Myocyte (in vitro differentiated cells): ENCODE measurements around the gene CDK10. TPM values are rescaled to one million over a fixed set of nuclear protein-coding genes. Genes with fewer than 3 reads are reported as not detected.
A peak's percentile ranks its signal among the peaks of the same experiment; 100 is the strongest.
"Not testable (repeated sequence)": the region's sequence is repeated elsewhere in the genome, so short reads cannot be mapped to it uniquely, and the experiment has no call there.

ENCODE experiments used
- DNase-seq: peaks from one replicate; pipeline ENCODE4 v3.0.0-alpha.2; 2012; ENCODE audit warnings: low read depth
- polyA plus RNA-seq: library from polyadenylated mRNA; unstranded; fragments of >200 nt; gene quantifications from one replicate; pipeline ENCODE4 v1.2.1, GENCODE V29; 2012; ENCODE audit warnings: missing spikeins
- total RNA-seq: library from RNA; depleted of rRNA; stranded (reverse); fragments of >200 nt; gene quantifications from 2 replicates; pipeline ENCODE4 v1.2.3, GENCODE V29; 2014

Gene CDK10, protein sequence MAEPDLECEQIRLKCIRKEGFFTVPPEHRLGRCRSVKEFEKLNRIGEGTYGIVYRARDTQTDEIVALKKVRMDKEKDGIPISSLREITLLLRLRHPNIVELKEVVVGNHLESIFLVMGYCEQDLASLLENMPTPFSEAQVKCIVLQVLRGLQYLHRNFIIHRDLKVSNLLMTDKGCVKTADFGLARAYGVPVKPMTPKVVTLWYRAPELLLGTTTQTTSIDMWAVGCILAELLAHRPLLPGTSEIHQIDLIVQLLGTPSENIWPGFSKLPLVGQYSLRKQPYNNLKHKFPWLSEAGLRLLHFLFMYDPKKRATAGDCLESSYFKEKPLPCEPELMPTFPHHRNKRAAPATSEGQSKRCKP
- 43.3 and 43.6 TPM in 2 replicates for total RNA-seq
- polyA plus RNA-seq, result 105 TPM

DNA sequence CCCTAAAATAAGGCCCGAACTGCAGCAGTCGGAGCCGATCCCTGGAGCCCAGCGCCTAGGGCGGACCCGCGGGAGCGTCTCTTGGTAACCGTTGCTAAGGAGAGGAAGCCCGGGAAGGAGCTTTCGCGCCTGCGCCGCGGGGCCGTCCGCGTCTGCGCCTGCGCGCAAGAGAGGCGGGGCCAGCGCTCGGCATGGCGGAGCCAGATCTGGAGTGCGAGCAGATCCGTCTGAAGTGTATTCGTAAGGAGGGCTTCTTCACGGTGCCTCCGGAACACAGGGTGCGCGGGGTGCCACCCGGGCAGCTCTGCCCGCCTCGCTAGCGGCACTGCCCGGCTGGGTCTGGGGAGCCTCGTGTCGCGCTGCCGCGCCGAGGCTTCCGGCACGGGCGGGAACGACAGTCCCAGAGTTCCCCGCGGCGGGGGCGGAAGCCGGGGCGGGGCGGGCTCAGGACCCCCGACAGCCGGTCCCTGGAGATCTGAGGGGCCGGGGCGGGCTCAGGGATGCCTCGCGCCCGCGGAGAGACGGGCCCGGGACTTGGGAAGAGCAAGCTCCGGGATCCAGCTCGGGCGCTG, at the start of gene CDK10:
CDK10 (plus strand) TSS at position 170 of the 572 bp plus-strand sequence; CDS start at position 192, 22 bp downstream.
- DNase-seq, result peak; percentile 88

DNA sequence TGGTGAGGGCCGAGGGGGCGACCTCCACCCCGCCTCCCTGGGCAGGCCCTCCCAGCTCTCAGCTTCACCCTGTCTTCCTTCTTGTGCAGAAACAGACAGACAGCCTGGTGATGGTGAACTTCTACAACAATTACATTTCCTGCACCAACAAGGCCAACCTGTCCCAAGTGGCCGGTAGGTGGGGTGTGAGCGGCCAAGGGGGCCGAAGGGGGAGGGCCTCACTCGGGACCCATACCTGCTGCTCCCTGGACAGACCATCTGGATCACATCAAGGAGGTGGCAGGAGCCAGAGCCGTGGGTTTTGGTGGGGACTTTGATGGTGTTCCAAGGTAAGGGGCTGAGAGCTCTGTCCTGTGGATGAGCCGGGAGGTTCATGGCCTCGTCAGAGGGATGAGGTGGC, 49.1 kb upstream of the CDK10 start:
- DNase-seq, result no peak

DNA sequence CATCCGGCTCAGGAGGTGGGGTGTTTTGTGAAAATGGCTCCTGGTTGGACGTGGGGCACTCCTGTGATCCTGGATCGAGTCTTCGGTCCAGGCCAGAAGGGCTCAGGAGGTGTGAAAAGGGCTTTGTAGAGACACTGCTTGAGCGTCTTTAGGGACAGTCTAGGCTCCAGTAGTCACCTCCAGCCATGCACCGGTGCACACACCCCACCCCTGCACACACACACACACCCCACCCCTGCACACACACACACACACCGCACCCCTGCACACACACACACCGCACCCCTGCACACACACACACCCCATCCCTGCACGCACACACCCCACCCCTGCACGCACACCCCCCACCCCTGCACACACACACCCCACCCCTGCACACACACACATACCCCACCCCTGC, 48.0 kb upstream of the CDK10 start:
- no peak for DNase-seq

DNA sequence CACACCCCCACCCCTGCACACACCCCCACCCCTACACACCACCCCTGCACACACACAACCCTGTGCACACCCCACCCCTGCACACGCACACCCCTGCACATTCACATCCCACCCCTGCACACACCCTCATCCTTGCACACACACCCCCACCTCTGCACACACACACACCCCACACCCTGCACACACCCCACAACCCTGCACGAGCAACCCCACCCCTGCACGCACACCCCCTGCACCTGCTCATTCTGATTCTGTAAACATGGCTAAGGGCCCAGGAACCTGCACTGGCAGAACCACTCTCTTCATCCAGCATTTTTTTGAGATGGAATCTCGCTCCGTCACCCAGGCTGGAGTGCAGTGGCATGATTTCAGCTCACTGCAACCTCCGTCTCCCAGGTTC, 47.1 kb upstream of the CDK10 start:
- no peak for DNase-seq

DNA sequence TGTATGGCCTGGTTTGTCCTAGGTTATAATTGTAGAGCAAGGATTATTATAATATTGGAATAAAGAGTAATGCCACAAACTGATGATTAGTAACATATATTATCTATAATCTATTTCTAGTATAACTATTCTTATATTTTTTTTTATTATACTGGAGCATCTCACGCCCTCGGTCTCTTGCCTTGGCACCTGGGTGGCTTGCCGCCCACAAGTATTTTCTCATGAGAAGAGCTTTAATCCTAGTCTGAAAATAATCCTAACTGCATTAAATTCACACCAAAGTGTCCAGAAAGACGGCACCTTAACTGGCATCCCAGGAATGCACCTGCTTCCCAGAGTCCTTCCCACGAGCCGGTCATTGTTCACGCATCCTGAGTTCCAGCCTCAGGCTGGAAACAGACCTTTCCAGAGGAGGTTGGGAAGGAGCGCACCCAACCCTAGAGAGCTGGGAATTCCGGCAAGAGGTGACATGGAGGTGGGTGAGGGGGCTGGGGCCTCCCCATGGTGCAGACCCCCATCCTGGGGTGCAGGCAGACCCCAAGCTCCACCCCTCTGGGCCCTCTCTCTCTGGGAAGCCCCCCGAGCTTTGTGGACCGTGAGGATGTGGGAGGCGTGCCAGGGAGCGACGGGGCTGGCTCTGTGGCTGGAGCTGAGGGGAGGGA, 44.9 kb upstream of the CDK10 start:
- no peak for DNase-seq

DNA sequence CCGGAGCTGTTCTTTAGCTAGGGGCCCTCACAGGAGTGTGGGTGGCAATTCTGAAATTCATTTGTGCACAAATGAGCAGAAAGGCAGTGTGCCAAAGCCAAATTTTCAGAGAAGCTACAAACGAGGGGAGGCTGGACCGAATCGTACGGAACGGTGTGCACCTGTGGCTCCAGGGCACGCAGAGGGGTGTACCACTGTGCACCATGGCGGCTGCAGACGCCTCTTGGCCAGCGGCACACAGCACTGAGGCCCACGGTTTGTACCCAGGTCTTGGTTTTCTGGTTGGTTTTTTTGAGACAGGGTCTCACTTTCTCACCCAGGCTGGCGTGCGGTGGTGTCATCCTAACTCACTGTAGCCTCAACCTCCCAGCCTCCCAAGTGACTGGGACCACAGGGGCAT, 43.9 kb upstream of the CDK10 start:
- DNase-seq, result no peak

DNA sequence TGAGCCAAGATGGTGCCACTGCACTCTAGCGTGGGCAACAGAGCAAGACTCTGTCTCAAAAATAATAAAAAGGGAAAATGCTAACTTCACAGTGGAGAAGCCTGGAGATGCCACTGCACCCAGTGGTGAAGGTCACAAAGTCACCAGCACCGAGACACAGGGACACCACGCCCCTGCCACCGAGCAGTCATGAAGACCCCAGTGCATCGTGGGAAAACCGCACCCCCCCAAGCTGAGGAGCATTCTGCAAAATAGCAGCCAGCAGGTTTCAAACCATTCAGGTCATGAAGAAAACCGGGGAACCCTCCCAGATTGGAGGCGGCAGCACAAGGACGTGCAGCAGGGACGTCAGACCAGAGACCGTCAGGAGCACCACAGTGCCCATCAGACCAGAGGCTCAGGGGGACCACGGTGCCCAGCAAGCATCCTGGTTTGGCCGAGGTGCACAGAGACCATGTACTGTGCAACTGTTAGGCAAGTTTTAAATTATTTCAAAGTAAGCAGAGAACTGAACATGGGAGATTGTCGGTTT, 42.7 kb upstream of the CDK10 start:
- DNase-seq, result no peak

DNA sequence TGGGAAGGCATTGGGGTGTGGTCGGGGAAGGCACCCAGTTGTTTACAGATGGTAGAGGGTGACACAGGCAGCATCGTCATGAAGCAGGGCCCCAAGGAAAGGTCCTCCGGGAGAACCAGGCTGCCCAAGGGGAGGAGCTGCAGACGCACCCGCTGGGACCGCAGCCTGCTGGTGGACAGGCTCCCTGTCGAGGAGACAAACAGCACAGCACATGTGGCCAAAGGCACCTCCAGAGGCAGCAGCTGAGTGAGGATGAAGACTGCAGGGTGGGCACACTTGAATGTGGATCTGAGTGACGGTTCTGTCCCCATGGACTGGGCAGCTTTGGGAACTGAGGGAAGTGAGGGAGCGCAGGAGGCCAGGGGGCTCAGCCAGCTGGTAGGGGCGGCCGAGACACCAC, 41.4 kb upstream of the CDK10 start:
- no peak for DNase-seq

DNA sequence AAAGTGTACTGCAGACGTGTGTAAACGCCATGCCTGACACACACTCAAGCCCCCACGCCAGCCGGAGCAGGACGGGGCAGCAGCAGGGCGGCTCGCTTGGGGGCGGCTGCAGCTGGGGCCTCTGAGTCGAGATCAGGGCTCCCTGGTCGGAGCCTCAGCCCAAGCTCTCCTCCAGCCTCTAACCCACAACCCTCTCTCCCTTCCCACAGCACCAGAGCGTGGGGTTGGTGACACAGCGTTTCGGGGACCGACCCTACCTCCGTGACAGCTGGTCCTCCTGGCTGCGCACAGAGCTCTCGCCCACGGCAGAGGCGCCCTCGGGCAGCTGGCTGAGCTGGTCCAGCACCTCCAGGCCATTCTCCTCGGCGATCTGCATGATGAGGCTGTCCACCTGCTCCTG, 40.2 kb upstream of the CDK10 start:
- DNase-seq, result no peak

DNA sequence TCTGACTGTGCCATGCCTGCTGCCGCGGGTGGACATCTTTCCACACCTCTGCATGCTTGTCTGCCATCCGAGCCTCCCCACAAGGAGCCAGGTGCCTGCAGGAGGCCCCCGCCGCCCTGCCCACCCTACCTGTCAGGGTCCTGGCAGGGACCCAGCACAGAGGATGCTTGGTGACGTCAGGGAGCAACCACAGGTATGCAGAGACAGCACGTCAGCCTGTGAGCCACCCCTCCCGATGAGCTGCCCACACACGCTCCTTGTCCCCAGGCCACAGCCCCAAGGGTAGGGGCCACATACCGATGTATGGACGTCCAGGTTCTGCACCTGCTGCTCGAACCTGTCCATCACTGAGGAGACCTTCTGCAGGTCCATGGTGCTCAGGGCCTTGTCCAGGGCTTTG, 39.6 kb upstream of the CDK10 start:
- DNase-seq, result no peak

DNA sequence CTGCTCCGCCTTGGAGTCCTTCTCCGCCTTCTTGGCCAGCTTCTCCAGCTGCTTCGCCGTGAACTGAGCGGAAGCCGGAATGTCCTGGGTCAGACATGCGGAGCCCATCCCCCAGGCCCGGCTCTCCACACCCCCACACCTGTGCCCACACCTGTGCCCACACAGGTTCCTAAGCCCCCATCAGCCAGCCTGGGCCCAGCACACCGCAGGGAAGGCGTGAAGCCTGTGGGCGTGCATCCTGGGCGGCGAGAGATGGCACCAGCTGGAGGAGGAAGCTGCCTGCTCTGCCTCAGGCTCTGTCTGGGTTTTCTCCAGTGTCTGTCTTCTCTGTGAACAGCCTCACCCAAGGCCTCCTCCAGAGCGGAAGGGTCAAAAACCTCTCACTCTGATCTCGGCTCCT, 34.9 kb upstream of the CDK10 start:
- DNase-seq, result no peak

DNA sequence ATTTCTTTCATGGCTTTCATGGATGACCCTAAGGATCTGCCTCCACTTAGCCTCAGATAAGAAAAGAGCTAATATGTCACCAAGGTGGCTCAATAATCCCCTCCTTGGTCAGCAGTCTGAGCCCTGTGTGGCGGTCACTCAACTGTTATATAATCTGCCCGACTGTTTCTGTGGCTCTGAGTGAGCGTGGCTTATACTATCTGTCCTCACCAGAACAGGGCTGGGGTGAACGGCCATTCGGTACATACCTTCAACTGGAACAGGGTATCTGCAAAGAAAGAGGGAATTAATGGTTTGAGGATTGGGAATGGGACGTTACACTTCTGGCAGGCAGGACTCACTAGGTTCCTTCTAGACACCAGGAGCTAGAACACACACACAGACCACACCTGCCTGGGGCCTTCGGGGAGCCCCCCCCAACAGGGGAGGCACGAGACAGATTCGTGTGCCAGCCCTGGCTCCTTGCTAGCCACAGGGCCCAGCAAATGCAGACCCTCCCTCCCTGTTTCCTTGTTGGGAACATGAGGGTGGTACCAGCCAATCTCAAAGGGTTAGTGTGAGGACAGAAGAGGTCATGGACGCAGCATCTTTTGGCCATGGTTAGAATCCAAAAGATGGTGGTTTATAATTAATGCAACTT, 32.7 kb upstream of the CDK10 start:
- no peak for DNase-seq

DNA sequence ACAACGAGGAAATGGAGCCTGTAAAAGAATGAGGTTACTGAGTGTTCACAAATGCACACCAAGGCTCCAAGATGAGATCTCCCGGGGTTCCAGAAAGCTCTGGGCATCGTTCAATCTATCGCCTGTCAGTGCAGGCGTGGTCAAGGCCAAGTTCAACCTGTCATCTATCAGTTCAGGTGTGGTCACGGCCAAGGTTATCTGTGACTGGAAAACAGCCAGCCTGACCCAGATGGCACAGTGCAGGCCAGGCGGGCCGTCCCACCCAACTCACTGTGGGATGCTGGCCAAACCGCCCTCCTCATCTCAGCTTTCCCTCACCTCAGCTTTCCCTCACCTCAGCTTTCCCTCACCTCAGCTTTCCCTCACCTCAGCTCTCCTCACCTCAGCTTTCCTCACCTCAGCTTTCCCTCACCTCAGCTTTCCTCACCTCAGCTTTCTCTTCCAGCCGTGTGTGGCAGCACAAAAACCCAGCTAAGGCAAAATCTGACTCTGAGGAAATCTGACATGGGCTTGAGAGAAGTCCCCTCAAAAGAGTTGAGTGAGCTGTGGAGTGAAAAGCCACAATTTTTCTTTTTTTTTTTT, 31.3 kb upstream of the CDK10 start:
- DNase-seq, result no peak

DNA sequence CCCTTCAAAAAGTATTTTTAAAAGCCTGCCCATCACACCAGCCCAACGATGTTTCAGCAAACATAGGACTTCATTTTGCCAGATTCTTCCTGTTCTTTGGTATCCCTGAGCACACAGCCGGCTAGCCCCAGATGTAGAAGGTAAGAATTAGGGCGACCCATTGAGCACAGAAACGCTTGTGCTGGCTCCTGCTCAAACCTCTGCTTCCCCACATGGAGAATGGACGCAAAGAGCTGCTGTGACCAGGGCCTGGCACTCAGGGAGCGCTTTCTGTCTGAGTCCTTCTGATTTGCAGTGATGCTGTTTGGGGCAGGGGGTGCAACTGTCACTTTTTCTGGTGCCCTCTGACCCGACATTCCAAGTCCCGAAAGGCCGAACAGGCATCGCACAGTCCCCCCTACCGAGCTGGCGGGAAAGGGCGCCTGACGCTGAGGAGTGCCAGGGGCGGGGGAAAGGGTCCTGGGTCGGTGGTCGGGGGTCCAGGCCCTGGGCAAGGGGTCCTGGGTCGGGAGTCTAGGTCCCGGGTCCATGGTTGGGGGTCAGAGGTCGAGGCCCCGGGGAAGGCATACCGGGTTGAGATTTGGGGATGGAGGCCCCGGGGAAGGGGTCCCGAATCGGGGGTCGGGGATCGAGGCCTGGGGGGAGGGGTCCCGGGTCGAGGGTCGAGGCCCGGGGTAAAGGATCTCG, 29.9 kb upstream of the CDK10 start:
- DNase-seq, result no peak

DNA sequence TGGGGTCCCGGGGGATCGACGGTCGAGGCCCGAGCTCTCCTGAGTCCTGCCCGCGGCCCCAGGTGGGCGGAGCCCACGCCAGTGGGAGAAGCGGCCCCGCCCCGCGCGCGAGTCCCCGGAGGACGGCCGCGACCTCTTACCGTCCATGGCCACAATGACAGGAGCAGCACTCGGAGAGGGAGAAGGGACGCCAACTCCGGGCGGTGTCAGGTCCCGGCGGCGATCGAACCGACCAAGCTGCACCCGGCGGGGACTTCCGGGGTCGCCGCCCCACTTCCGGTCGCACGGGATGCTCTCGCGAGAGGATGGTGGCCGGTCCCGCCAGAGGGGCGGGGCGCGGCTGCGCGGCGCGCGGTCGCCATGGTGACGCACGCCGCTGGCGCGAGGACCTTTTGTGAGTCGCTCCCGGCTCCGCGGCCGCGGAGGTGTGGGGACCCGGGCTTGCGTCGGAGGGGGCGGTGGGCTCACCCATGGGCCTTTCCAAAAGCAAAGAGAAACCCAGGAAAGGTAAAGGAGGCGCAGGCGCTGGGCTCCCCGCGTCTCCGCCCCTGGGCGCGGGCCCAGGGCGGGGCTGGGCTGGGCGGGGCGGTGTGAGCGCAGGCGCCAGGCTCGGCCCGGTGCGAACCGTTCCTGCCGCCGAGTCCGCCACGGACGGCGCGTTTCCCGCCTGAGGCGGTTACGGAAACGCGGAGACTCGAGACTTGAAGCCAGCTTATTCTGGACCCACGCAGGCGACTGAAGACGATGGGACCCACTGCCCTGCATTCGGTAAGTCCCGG, 28.9 kb upstream of the CDK10 start, which contains the start of the genes CHMP1A and SPATA33:
CHMP1A (minus strand) TSS at position 267 of the 779 bp plus-strand sequence; CDS start at position 147, 120 bp downstream.
SPATA33 (plus strand) TSS at position 395 of the 779 bp plus-strand sequence; CDS start at position 471, 76 bp downstream.
- peak; percentile 88 for DNase-seq

DNA sequence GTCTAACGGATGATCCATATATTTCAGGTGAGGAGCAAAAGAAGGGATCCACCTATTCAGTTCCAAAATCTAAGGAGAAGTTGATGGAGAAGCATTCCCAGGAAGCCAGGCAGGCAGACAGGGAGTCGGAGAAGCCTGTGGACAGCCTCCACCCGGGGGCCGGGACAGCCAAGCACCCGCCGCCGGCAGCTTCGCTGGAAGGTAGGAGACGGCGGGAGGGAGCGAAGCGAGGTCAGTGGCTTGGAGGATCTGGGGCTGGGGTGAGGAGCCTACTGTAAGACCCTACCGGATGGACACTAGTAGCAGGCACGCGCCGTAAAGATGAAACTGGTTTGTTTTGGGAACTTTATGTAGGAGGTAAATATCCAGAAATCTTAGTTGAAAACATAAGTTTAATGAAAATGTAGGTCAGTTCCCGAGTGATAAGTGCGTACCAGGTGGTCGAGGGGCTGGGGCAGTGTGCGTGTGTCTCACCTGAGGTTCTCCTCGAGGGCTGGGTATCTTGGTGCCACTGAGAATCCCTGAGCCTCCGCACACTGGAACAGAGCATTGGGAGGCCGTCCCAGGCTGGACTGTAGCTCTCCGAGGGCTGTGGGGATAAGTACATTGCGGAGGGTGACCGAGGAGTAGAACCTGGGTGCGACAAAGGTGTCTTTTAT, 28.1 kb upstream of the CDK10 start:
- DNase-seq, result no peak

DNA sequence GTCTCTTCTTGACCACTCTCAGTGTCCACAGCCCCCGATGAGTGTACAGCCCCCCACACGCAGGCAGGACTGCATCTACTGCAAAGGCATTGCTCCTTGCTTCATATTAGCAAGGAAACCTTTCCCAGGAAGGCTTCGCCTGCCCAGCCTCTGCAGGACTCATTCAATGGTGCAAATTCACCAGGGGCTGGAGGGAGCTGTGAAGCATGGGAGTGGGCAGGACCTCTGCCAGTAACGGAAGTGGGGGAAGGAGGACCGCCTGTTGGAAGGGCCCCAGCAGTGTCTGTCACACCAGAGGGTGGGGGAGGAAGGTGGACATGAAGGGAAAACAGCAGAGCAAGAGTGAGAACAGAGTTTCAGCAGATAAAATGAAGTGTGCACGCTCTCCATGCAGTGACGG, 26.3 kb upstream of the CDK10 start:
- DNase-seq, result no peak

DNA sequence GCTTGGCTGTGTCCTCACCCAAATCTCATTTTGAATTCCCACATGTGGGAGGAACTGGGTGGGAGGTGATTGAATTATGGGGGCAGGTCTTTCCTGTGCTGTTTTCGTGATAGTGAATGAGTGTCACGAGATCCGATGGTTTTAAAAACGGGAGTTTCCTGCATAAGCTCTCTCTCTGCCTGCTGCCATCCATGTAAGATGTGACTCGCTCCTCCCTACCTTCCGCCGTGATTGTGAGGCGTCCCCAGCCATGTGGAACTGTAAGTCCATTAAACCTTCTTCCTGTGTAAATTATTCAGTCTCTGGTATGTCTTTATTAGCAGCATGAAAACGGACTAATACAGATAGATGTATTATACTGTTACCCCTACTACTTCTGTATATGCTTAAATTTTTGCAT, 25.3 kb upstream of the CDK10 start:
- no peak for DNase-seq

DNA sequence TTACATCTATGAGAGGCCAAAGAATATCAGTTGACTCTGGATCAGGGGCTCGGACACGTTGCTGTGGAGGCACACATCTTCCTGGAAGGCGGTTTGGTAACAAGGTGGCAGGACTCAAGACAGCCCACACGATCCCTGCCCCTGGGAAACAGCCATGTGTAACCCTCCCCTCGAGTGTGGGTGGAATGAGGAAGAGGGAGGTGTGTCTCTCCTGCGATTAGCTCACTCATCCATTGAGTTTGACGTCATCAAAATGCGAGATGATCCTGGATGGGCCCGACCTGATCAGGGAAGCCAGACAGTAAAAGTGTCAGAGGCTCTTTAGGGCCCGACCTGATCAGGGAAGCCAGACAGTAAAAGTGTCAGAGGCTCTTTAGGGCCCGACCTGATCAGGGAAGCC, 22.3 kb upstream of the CDK10 start:
- not testable (repeated sequence) for DNase-seq
